Activated CD4-positive, alpha-beta T cell treated with anti-CD3 and anti-CD28 coated beads, Interleukin-2, Interleukin-6, amounts not matched to agents 100 ng/mL and 50 ng/mL, durations not matched to agents 16 hours and 8 hours (primary cell): ENCODE data around the gene GTPBP4.
A peak's percentile ranks its signal among the peaks of the same experiment; 100 is the strongest.

ENCODE experiments used
- DNase-seq: peaks from one replicate; pipeline ENCODE4 v3.0.0-alpha.2; 2020

GTPBP4 gene

GRCh38 chr10:968546-969199 lies 19.6 kb upstream of the GTPBP4 start:
- DNase-seq, result no peak

GRCh38 chr10:969473-970150 lies 18.6 kb upstream of the GTPBP4 start:
- no peak for DNase-seq

GRCh38 chr10:970311-971149 lies 17.7 kb upstream of the GTPBP4 start:
- DNase-seq, result no peak

GRCh38 chr10:971150-971542 lies 17.1 kb upstream of the GTPBP4 start:
- DNase-seq, result no peak

GRCh38 chr10:971613-972012 lies 16.6 kb upstream of the GTPBP4 start:
- no peak for DNase-seq

GRCh38 chr10:972763-973162 lies 15.5 kb upstream of the GTPBP4 start:
- DNase-seq, result no peak

- no peak for DNase-seq
These were observed 14.0 kb upstream of the GTPBP4 start for GRCh38 chr10:974038-974784.

- no peak for DNase-seq
These were observed 13.5 kb upstream of the GTPBP4 start for GRCh38 chr10:974785-975074.

- DNase-seq, result no peak
These were observed 11.9 kb upstream of the GTPBP4 start for GRCh38 chr10:976316-976715.

- DNase-seq, result no peak
These were observed 9.3 kb upstream of the GTPBP4 start for GRCh38 chr10:978826-979421.

- DNase-seq, result no peak
These were observed 7.7 kb upstream of the GTPBP4 start for GRCh38 chr10:980468-981093.

- no peak for DNase-seq
These were observed 4.8 kb upstream of the GTPBP4 start for GRCh38 chr10:983401-983800.

- no peak for DNase-seq
These were observed 4.1 kb upstream of the GTPBP4 start for GRCh38 chr10:983971-984655.

GRCh38 chr10:985361-985760 lies 2.9 kb upstream of the GTPBP4 start:
- no peak for DNase-seq

GRCh38 chr10:986137-986825 lies 2.0 kb upstream of the GTPBP4 start:
- DNase-seq, result peak; percentile 31

- no peak for DNase-seq
These were observed 1.2 kb upstream of the GTPBP4 start for GRCh38 chr10:986881-987619.

- DNase-seq, result no peak
These were observed 689 bp upstream of the GTPBP4 start for GRCh38 chr10:987620-987869.

GRCh38 chr10:988667-989545 lies 672 bp downstream of the GTPBP4 start:
- DNase-seq, result no peak

GRCh38 chr10:990808-991207 lies 2.6 kb downstream of the GTPBP4 start:
- no peak for DNase-seq

- no peak for DNase-seq
These were observed 4.2 kb downstream of the GTPBP4 start for GRCh38 chr10:992467-992866.
